HepG2 (cell line): ENCODE results near the gene CPLX3. TPM values are rescaled to one million over a fixed set of nuclear protein-coding genes. Genes with fewer than 3 reads are reported as not detected.
A peak's percentile ranks its signal among the peaks of the same experiment; 100 is the strongest.

Experiments used
- CBX5 ChIP-seq: sonication (generic); formaldehyde crosslinking; IDR thresholded peaks from 2 replicates; pipeline ENCODE4 v1.4.0; 2020; ENCODE audit warnings: missing genetic modification reagents, borderline replicate concordance
- HIVEP1 ChIP-seq: sonication (generic); formaldehyde crosslinking; IDR thresholded peaks from 2 replicates; pipeline ENCODE4 v1.4.0; 2020; ENCODE audit warnings: mild to moderate bottlenecking, missing genetic modification reagents
- HNRNPK ChIP-seq: fragments of 200-400 bp; formaldehyde crosslinking; IDR thresholded peaks from 2 replicates; pipeline ENCODE4 v1.6.1; 2018; ENCODE audit warnings: low read length, low read depth, moderate library complexity, mild to moderate bottlenecking; ENCODE audit not compliant: poor library complexity, severe bottlenecking
- RCOR2 ChIP-seq: IDR thresholded peaks from 2 replicates; pipeline ENCODE4 v1.6.1; 2016; ENCODE audit warnings: missing biosample characterization, missing genetic modification reagents
- STAT5B ChIP-seq: sonication (generic); formaldehyde crosslinking; IDR thresholded peaks from 2 replicates; pipeline ENCODE4 v1.4.0; 2020; ENCODE audit warnings: missing genetic modification reagents
- TCF12 ChIP-seq, 2 experiments: fragments of 450-650 bp in 1 of 2; sonication (generic) in 1 of 2; formaldehyde crosslinking in 1 of 2; IDR thresholded peaks; 2 replicates each; pipeline versions ENCODE4 v1.6.1 to v1.8.0; 2017 to 2022; ENCODE audit warnings: antibody characterized with exemption in 1 of 2, mild to moderate bottlenecking in 1 of 2, missing genetic modification reagents in 1 of 2, moderate library complexity in 1 of 2
- XRCC5 ChIP-seq: fragments of 200-400 bp; formaldehyde crosslinking; optimal IDR thresholded peaks from 2 replicates; pipeline ENCODE3; 2017; ENCODE audit warnings: mild to moderate bottlenecking, low read length
- YY1 ChIP-seq: IDR thresholded peaks from 2 replicates; pipeline ENCODE4 v1.6.1; 2011; ENCODE audit warnings: low read length, low read depth, moderate library complexity, mild to moderate bottlenecking; ENCODE audit not compliant: insufficient read depth, insufficient replicate concordance
- ZBED4 ChIP-seq: sonication (generic); formaldehyde crosslinking; IDR thresholded peaks from 2 replicates; pipeline ENCODE4 v1.4.0; 2020; ENCODE audit warnings: missing genetic modification reagents, borderline replicate concordance
- ZBTB1 ChIP-seq: sonication (generic); formaldehyde crosslinking; IDR thresholded peaks from 2 replicates; pipeline ENCODE4 v1.4.0; 2020; ENCODE audit warnings: missing genetic modification reagents, borderline replicate concordance
- ZBTB26 ChIP-seq: IDR thresholded peaks from 2 replicates; pipeline ENCODE4 v1.6.1; 2016; ENCODE audit warnings: missing compliant biosample characterization, missing genetic modification reagents, borderline replicate concordance
- ZKSCAN5 ChIP-seq: sonication (generic); formaldehyde crosslinking; IDR thresholded peaks from 2 replicates; pipeline ENCODE4 v1.5.1; 2020; ENCODE audit warnings: mild to moderate bottlenecking, missing genetic modification reagents
- ZNF232 ChIP-seq: sonication (generic); formaldehyde crosslinking; IDR thresholded peaks from 2 replicates; pipeline ENCODE4 v1.4.0; 2020; ENCODE audit warnings: missing genetic modification reagents, borderline replicate concordance
- ZNF280B ChIP-seq: sonication (generic); formaldehyde crosslinking; IDR thresholded peaks from 2 replicates; pipeline ENCODE4 v1.5.0; 2020; ENCODE audit warnings: missing genetic modification reagents, mild to moderate bottlenecking, borderline replicate concordance
- ZNF605 ChIP-seq: sonication (generic); formaldehyde crosslinking; IDR thresholded peaks from 2 replicates; pipeline ENCODE4 v1.8.0; 2022; ENCODE audit warnings: mild to moderate bottlenecking, missing genetic modification reagents
- ZNF839 ChIP-seq: sonication (generic); formaldehyde crosslinking; IDR thresholded peaks from 2 replicates; pipeline ENCODE4 v1.4.0; 2020; ENCODE audit warnings: missing genetic modification reagents, mild to moderate bottlenecking, borderline replicate concordance
- polyA plus RNA-seq, 8 experiments: library from polyadenylated mRNA; depleted of rRNA in 3 of 8; stranded (reverse) in 7 of 8; unstranded in 1 of 8; fragments of >200 nt; fragmentation: Illumina TruSeq in 4 of 8; extraction: Trizol in 4 of 8; gene quantifications; 2 replicates each; pipeline versions ENCODE4 v1.2.1 to v1.2.3, GENCODE V29; 2011 to 2016; ENCODE audit warnings: low read depth in 4 of 8, missing spikeins in 1 of 8, mixed read lengths in 1 of 8; ENCODE audit not compliant: insufficient read depth in 1 of 8
- total RNA-seq, 5 experiments: library from RNA; depleted of rRNA; stranded (reverse); fragments of >200 nt; fragmentation: Illumina TruSeq; extraction: Trizol; gene quantifications; 2 replicates each; pipeline ENCODE4 v1.2.3, GENCODE V29; 2016; ENCODE audit warnings: low read depth in 1 of 5
- TF ChIP-seq, protein P1 (sequence below): sonication (generic); formaldehyde crosslinking; IDR thresholded peaks from 2 replicates; pipeline ENCODE4 v1.5.0; 2020; ENCODE audit warnings: missing genetic modification reagents
- TF ChIP-seq, protein P2 (sequence below): sonication (generic); formaldehyde crosslinking; IDR thresholded peaks from 2 replicates; pipeline ENCODE4 v1.4.0; 2020; ENCODE audit warnings: mild to moderate bottlenecking, missing genetic modification reagents

Gene CPLX3
- total and polyA plus RNA-seq, 2 of the 13 experiments (the other 11 are each of a cell fraction or from before 2014, with no cell fraction given) = not detected

DNA sequence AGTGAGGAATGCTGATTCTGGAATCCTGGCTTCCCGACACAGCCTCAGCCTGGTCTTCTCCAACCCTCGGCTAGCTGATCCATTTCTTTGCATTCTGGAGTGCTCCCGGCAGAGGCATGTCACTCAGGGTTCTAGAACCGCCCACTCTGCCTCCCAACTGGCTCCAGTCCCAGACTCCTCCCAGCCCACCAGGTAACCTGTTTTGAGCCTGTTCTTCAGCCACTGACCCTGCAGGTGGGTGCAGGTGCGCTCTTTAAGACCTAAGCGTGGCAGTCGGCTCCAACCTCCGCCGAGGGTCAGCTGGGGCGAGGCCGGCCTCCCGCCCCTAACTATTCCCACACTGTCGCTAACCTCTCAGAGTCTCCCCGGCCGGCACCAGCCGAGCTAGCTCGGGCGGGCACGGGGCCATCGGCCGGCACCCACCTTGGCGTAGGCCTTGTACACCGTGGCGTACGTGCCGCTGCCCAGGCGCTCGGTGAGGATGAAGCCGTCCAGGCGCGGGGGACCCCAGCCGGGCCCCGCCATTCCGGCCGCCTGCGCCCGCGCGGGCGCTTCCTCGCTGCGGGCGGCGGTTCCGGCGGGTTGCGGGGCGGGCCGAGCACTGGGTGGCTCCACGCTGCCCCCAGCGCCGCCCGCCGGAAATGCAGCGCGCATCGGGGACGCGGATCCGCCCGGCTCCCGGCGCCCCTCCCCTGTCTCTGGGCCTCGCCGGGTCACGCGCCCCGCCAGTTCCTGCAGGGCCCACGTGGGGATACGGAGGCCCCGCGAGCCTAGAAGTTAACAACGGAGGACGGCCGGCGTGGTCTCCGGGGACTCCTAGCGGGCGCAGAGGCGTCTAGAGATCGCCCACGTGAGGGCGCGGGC lies 16.4 kb downstream of the CPLX3 start, which contains the start of gene ULK3 (continued):
- TF ChIP-seq HNRNPK (no peak), RCOR2 (no peak), ZNF839 (no peak), ZBED4 (CRISPR knock-in tag) (peak; percentile 85; the same call in 1 of the 2 replicates), HIVEP1 (CRISPR knock-in tag) (no peak), ZNF280B (no peak), ZKSCAN5 (CRISPR knock-in tag) (no peak), ZBTB26 (CRISPR knock-in tag) (no peak; the same call in 1 of the 2 replicates), CBX5 (CRISPR knock-in tag) (0 out of 2 replicates have a peak, but pooled peaks have one; percentile 38), TCF12 (IDR thresholded peaks at IDR 0.05) (no peak), TCF12 (CRISPR knock-in tag; IDR thresholded peaks at IDR 0.05) (no peak), ZBTB1 (no peak), ZNF232 (no peak), STAT5B (no peak), ZNF605 (CRISPR knock-in tag) (no peak), XRCC5 (no peak), YY1 (peak; percentile 73)
- TF ChIP-seq, protein P1, sequence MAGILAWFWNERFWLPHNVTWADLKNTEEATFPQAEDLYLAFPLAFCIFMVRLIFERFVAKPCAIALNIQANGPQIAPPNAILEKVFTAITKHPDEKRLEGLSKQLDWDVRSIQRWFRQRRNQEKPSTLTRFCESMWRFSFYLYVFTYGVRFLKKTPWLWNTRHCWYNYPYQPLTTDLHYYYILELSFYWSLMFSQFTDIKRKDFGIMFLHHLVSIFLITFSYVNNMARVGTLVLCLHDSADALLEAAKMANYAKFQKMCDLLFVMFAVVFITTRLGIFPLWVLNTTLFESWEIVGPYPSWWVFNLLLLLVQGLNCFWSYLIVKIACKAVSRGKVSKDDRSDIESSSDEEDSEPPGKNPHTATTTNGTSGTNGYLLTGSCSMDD = no peak
- TF ChIP-seq, protein P2, sequence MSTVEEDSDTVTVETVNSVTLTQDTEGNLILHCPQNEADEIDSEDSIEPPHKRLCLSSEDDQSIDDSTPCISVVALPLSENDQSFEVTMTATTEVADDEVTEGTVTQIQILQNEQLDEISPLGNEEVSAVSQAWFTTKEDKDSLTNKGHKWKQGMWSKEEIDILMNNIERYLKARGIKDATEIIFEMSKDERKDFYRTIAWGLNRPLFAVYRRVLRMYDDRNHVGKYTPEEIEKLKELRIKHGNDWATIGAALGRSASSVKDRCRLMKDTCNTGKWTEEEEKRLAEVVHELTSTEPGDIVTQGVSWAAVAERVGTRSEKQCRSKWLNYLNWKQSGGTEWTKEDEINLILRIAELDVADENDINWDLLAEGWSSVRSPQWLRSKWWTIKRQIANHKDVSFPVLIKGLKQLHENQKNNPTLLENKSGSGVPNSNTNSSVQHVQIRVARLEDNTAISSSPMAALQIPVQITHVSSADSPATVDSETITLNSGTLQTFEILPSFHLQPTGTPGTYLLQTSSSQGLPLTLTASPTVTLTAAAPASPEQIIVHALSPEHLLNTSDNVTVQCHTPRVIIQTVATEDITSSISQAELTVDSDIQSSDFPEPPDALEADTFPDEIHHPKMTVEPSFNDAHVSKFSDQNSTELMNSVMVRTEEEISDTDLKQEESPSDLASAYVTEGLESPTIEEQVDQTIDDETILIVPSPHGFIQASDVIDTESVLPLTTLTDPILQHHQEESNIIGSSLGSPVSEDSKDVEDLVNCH (CRISPR knock-in tag) = no peak
